GM18507 (cell line): ENCODE results near the gene AP3D1.
"Not testable (repeated sequence)": the region's sequence is repeated elsewhere in the genome, so short reads cannot be mapped to it uniquely, and the experiment has no call there.

Source experiments
- DNase-seq: peaks from one replicate; pipeline ENCODE4 v3.0.0; 2011; ENCODE audit warnings: low read depth; ENCODE audit not compliant: insufficient read length; ENCODE audit errors: extremely low spot score
- FAIRE-seq: peaks from 2 replicates; lab custom pipeline; 2011; peaks lifted over from hg19 to GRCh38; lab: Jason Lieb, UNC

The AP3D1 gene

GRCh38 chr19:2131012-2131975 is 20.1 kb downstream of the AP3D1 start:
- DNase-seq, FAIRE-seq: not testable (repeated sequence)

GRCh38 chr19:2129892-2130770 is 21.2 kb downstream of the AP3D1 start:
- FAIRE-seq (no peak), DNase-seq (no peak)

GRCh38 chr19:2129486-2129885 is 21.9 kb downstream of the AP3D1 start:
- DNase-seq = no peak
- no peak for FAIRE-seq

- DNase-seq (no peak), FAIRE-seq (no peak)
These were observed 22.3 kb downstream of the AP3D1 start for GRCh38 chr19:2129022-2129421.

- not testable (repeated sequence) for FAIRE-seq, DNase-seq
These were observed 23.1 kb downstream of the AP3D1 start for GRCh38 chr19:2128252-2128651.

- FAIRE-seq = no peak
- DNase-seq = no peak
These were observed 23.6 kb downstream of the AP3D1 start for GRCh38 chr19:2127758-2128157.

GRCh38 chr19:2126879-2127518 is 24.4 kb downstream of the AP3D1 start:
- no peak for DNase-seq
- no peak for FAIRE-seq

- FAIRE-seq (no peak), DNase-seq (no peak)
These were observed 27.5 kb downstream of the AP3D1 start for GRCh38 chr19:2123682-2124387.

- DNase-seq (no peak), FAIRE-seq (no peak)
These were observed 28.4 kb downstream of the AP3D1 start for GRCh38 chr19:2122982-2123381.

- FAIRE-seq (no peak), DNase-seq (no peak)
These were observed 29.1 kb downstream of the AP3D1 start for GRCh38 chr19:2122251-2122650.

- FAIRE-seq (no peak), DNase-seq (no peak)
These were observed 29.8 kb downstream of the AP3D1 start for GRCh38 chr19:2121416-2122051.

GRCh38 chr19:2120821-2121220 is 30.5 kb downstream of the AP3D1 start:
- no peak for DNase-seq
- FAIRE-seq = no peak

- no peak for FAIRE-seq
These were observed 31.2 kb downstream of the AP3D1 start for GRCh38 chr19:2119921-2120785.

GRCh38 chr19:2118438-2118837 is 32.9 kb downstream of the AP3D1 start:
- no peak for FAIRE-seq
- DNase-seq = no peak

More at GRCh38 chr19:2119921-2120785, 31.2 kb downstream of the AP3D1 start:
- DNase-seq = no peak

GRCh38 chr19:2117215-2117960 is 34.0 kb downstream of the AP3D1 start:
- FAIRE-seq (no peak), DNase-seq (no peak)

GRCh38 chr19:2116507-2116906 is 34.9 kb downstream of the AP3D1 start:
- DNase-seq = no peak
- FAIRE-seq = no peak

GRCh38 chr19:2115911-2116426 is 35.4 kb downstream of the AP3D1 start:
- FAIRE-seq = no peak
- DNase-seq = no peak
